ENCODE results near the gene PDPR.
A peak's percentile ranks its signal among the peaks of the same experiment; 100 is the strongest.
"Not testable (repeated sequence)": the region's sequence is repeated elsewhere in the genome, so short reads cannot be mapped to it uniquely, and the experiment has no call there.

Gene PDPR

DNA sequence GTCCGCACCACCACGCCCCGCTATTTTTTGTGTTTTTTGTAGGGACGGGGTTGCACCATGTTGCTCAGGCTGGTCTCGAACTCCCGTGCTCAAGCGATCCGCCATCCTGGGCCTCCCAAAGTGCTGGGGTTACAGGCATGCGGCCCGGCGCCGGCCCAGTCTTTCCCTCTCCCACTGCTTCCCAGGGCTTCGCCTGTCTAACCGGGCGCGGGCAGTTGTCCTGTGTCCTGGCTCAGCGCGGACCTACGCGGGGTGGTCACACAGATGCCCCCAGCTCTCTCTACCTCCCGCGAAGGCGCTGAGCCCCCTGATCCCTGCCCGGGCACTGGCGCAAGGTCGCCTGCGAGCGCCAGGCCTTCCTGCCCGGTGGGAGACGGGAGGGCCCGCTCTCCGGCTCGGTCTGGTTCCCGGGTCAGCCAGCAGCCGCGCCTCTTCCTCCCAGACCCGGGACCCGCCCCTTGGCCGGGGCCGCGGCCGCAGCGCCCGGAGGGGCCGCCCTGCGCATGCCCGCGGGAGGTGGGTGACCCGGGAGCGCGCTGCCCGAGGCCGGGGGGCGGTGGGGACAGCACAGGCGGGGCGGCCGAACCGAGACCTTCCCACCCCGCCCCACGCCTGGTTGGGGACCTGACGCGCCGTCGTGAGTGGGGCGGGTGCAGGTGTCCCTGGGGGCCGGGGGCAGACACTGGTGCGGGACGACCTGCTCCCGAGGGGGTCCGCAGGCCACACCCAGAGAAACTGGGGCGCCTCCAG, 73.9 kb downstream of the PDPR start:
- H3K27ac ChIP-seq (ENCODE audit: low read depth, low read length); H3K4me3 ChIP-seq (ENCODE audit: low read depth, low read length); H3K79me2 ChIP-seq (ENCODE audit: control insufficient read depth, insufficient read depth, low read length, poor library complexity); H2BK120ac ChIP-seq (ENCODE audit: insufficient read depth, low read length, poor library complexity); DNase-seq; H3K9me3 ChIP-seq (ENCODE audit: insufficient read depth, low read depth, low read length); H3K27me3 ChIP-seq (ENCODE audit: insufficient read depth, low read length); H3K23ac ChIP-seq (ENCODE audit: low read length); H3K18ac ChIP-seq (ENCODE audit: low read length); H3K4ac ChIP-seq (ENCODE audit: low read depth, low read length); H2BK5ac ChIP-seq (ENCODE audit: low read depth, low read length, poor library complexity); H3K4me1 ChIP-seq (ENCODE audit: control insufficient read depth in 1 of 2, insufficient read depth in 2 of 2, low read length in 2 of 2); H3K9ac ChIP-seq (ENCODE audit: low read length); H2BK12ac ChIP-seq (ENCODE audit: low read length); H3K36me3 ChIP-seq (ENCODE audit: control insufficient read depth in 1 of 2, insufficient read depth in 2 of 2, low read length in 2 of 2); H2AK5ac ChIP-seq (ENCODE audit: low read length); H3K79me1 ChIP-seq (ENCODE audit: low read length): not testable (repeated sequence)
- Histone ChIP-seq H4K8ac (ENCODE audit: low read depth, low read length) (peak overlapping the region; percentile 85), H3K4me2 (ENCODE audit: low read length) (peak overlapping the region; percentile 55), H4K91ac (ENCODE audit: low read depth, low read length) (peak overlapping the region; percentile 73), H2AFZ (ENCODE audit: insufficient read depth, low read length, poor library complexity) (peak overlapping the region; percentile 90), H3K14ac (ENCODE audit: low read length) (peak overlapping the region; percentile 37), H4K12ac (ENCODE audit: low read depth, low read length) (peak overlapping the region; percentile 75)
- WGBS (ENCODE audit: extremely low coverage, insufficient coverage, insufficient read length) = no CpG with 5 or more reads among the region's 71 CpGs

DNA sequence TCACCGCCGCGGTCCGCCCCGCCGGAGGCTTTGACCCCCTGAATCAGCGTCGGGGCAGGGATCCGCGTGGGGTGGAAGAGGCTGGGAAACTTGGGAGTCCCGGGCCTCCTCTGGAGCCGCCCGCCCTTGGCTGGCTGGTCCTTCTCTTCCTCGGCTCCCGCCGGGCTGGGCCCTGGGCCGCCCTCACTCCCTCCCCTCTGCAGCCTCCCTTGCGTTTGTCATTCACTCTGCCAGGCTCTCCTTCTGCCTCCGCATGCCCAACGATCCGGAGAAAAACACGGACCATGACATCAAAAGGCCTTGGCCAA, 74.4 kb downstream of the PDPR start:
- H3K18ac ChIP-seq (ENCODE audit: low read length); H4K12ac ChIP-seq (ENCODE audit: low read depth, low read length); DNase-seq; H4K91ac ChIP-seq (ENCODE audit: low read depth, low read length); H3K23ac ChIP-seq (ENCODE audit: low read length); H2AK5ac ChIP-seq (ENCODE audit: low read length); H2BK12ac ChIP-seq (ENCODE audit: low read length); H3K79me2 ChIP-seq (ENCODE audit: control insufficient read depth, insufficient read depth, low read length, poor library complexity); H3K4me3 ChIP-seq (ENCODE audit: low read depth, low read length); H3K36me3 ChIP-seq (ENCODE audit: control insufficient read depth in 1 of 2, insufficient read depth in 2 of 2, low read length in 2 of 2); H3K9me3 ChIP-seq (ENCODE audit: insufficient read depth, low read depth, low read length); H3K14ac ChIP-seq (ENCODE audit: low read length); H3K9ac ChIP-seq (ENCODE audit: low read length); H3K27ac ChIP-seq (ENCODE audit: low read depth, low read length); H3K4ac ChIP-seq (ENCODE audit: low read depth, low read length); H3K27me3 ChIP-seq (ENCODE audit: insufficient read depth, low read length); H3K4me1 ChIP-seq (ENCODE audit: control insufficient read depth in 1 of 2, insufficient read depth in 2 of 2, low read length in 2 of 2); H2BK5ac ChIP-seq (ENCODE audit: low read depth, low read length, poor library complexity); H3K79me1 ChIP-seq (ENCODE audit: low read length); H2AFZ ChIP-seq (ENCODE audit: insufficient read depth, low read length, poor library complexity); H2BK120ac ChIP-seq (ENCODE audit: insufficient read depth, low read length, poor library complexity): not testable (repeated sequence)
- no CpG with 5 or more reads among the region's 22 CpGs for WGBS (ENCODE audit: extremely low coverage, insufficient coverage, insufficient read length)
- Histone ChIP-seq H3K4me2 (ENCODE audit: low read length) (peak overlapping the region; percentile 55), H4K8ac (ENCODE audit: low read depth, low read length) (peak overlapping the region; percentile 47)

DNA sequence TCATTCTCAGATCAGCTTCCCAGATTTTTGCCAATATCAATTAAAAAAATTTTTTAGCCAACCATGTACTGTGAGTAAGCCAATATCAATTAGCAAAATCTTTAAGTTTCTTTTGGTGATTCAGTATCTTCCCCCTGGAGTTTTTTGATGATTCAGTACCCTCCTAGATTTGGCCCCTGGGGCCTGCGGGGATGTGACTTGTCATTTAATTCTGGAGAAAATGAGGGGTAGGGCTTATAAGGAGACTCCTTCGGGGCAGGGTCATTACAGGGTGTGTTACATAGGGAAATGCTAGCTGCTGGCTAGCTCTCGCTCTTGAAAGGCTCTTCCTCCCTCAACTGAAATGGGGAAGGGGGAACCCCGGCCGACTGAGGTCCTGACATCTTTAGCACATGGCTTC, 76.4 kb downstream of the PDPR start:
- not testable (repeated sequence) for H3K36me3 ChIP-seq (ENCODE audit: control insufficient read depth in 1 of 2, insufficient read depth in 2 of 2, low read length in 2 of 2); H2BK5ac ChIP-seq (ENCODE audit: low read depth, low read length, poor library complexity); H2AFZ ChIP-seq (ENCODE audit: insufficient read depth, low read length, poor library complexity); H3K79me2 ChIP-seq (ENCODE audit: control insufficient read depth, insufficient read depth, low read length, poor library complexity); H3K4ac ChIP-seq (ENCODE audit: low read depth, low read length); H4K12ac ChIP-seq (ENCODE audit: low read depth, low read length); H4K91ac ChIP-seq (ENCODE audit: low read depth, low read length); DNase-seq; H3K9me3 ChIP-seq (ENCODE audit: insufficient read depth, low read depth, low read length); H4K8ac ChIP-seq (ENCODE audit: low read depth, low read length); H2AK5ac ChIP-seq (ENCODE audit: low read length); H2BK120ac ChIP-seq (ENCODE audit: insufficient read depth, low read length, poor library complexity); H3K4me1 ChIP-seq (ENCODE audit: control insufficient read depth in 1 of 2, insufficient read depth in 2 of 2, low read length in 2 of 2); H3K18ac ChIP-seq (ENCODE audit: low read length); H3K4me3 ChIP-seq (ENCODE audit: low read depth, low read length); H3K79me1 ChIP-seq (ENCODE audit: low read length); H3K4me2 ChIP-seq (ENCODE audit: low read length); H3K14ac ChIP-seq (ENCODE audit: low read length); H3K27ac ChIP-seq (ENCODE audit: low read depth, low read length); H3K23ac ChIP-seq (ENCODE audit: low read length); H3K27me3 ChIP-seq (ENCODE audit: insufficient read depth, low read length); H2BK12ac ChIP-seq (ENCODE audit: low read length); H3K9ac ChIP-seq (ENCODE audit: low read length)
- WGBS (ENCODE audit: extremely low coverage, insufficient coverage, insufficient read length) = no CpG with 5 or more reads among the region's 5 CpGs

DNA sequence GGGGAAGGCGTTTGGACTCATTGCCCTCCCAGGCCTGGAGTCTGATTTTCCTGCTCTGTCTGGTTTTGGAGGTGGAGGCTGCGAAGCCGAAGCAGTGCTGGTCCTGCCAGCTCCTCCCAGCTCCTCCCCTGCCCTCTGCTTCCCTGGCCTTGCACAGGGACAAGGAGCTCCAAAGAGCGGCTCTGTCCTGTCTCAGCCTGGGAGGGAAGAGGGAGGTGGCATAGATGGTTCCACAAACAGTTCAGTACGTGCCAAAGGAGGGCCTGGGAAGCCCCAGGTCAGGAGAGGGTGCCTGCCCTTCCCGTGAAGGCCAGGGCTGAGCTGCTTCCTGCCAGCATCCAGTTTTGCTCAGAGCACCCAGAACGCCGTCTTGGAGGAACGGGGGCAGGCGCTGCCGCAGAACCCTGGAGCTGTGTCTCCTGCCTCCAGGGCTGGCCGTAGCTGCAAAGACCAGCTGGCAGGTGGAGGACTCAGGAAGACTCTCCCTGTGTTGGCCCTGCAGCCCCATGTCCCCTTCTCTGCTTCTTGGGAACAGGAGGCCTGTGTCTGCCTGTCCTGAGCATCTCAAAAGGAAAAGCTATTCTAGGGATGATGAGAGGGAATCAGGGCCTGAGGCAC, 82.7 kb downstream of the PDPR start:
- H3K4me1 ChIP-seq (ENCODE audit: control insufficient read depth in 1 of 2, insufficient read depth in 2 of 2, low read length in 2 of 2); H3K27me3 ChIP-seq (ENCODE audit: insufficient read depth, low read length); H2AK5ac ChIP-seq (ENCODE audit: low read length); H3K4ac ChIP-seq (ENCODE audit: low read depth, low read length); H3K27ac ChIP-seq (ENCODE audit: low read depth, low read length); H2BK120ac ChIP-seq (ENCODE audit: insufficient read depth, low read length, poor library complexity); H4K8ac ChIP-seq (ENCODE audit: low read depth, low read length); H3K14ac ChIP-seq (ENCODE audit: low read length); H2BK12ac ChIP-seq (ENCODE audit: low read length); H2AFZ ChIP-seq (ENCODE audit: insufficient read depth, low read length, poor library complexity); H2BK5ac ChIP-seq (ENCODE audit: low read depth, low read length, poor library complexity); H3K36me3 ChIP-seq (ENCODE audit: control insufficient read depth in 1 of 2, insufficient read depth in 2 of 2, low read length in 2 of 2); H3K23ac ChIP-seq (ENCODE audit: low read length); H4K91ac ChIP-seq (ENCODE audit: low read depth, low read length); H3K4me2 ChIP-seq (ENCODE audit: low read length); H4K12ac ChIP-seq (ENCODE audit: low read depth, low read length); H3K18ac ChIP-seq (ENCODE audit: low read length); H3K9ac ChIP-seq (ENCODE audit: low read length); H3K79me1 ChIP-seq (ENCODE audit: low read length); H3K4me3 ChIP-seq (ENCODE audit: low read depth, low read length); H3K9me3 ChIP-seq (ENCODE audit: insufficient read depth, low read depth, low read length); H3K79me2 ChIP-seq (ENCODE audit: control insufficient read depth, insufficient read depth, low read length, poor library complexity); DNase-seq: not testable (repeated sequence)
- no CpG with 5 or more reads among the region's 12 CpGs for WGBS (ENCODE audit: extremely low coverage, insufficient coverage, insufficient read length)
